22Rv1 (cell line): ENCODE measurements around the gene KIF5B.
"Not testable (repeated sequence)": the region's sequence is repeated elsewhere in the genome, so short reads cannot be mapped to it uniquely, and the experiment has no call there.

ENCODE experiments used
- ZFX ChIP-seq: fragments of 450-650 bp; IDR thresholded peaks from 2 replicates; pipeline ENCODE4 v1.6.1; 2017; ENCODE audit warnings: antibody characterized with exemption, borderline replicate concordance
- TF ChIP-seq, protein P1 (sequence below): fragments of 450-650 bp; IDR thresholded peaks from 2 replicates; pipeline ENCODE4 v1.5.1; 2017; ENCODE audit warnings: mild to moderate bottlenecking

DNA sequence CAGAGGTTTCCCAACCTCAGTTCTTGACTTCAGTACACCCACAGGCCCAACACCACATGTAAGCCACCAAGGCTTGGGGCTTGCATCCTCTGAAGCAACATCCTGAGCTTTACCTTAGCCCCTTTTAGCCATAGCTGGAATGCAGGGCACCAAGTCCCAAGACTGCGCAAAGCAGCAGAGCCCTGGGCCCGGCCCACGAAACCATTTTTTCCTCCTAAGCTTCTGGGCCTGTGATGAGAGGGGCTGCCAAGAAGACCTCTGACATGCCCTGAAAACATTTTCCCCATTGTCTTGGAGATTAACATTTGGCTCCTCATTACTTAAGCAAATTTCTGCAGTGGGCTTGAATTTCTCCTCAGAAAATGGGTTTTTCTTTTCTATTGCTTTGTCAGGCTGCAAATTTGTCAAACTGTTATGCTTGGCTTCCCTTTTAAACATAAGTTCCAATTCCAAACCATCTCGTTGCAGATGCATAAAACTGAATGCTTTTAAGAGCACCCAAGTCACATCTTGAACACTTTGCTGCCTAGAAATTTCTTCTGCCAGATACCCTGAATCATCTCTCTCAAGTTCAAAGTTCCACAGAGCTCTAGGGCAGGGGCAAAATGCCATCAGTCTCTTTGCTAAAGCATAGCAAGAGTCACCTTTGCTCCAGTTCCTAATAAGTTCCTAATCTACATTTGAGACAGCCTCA is 42.5 kb upstream of the KIF5B start:
- TF ChIP-seq, protein P1, sequence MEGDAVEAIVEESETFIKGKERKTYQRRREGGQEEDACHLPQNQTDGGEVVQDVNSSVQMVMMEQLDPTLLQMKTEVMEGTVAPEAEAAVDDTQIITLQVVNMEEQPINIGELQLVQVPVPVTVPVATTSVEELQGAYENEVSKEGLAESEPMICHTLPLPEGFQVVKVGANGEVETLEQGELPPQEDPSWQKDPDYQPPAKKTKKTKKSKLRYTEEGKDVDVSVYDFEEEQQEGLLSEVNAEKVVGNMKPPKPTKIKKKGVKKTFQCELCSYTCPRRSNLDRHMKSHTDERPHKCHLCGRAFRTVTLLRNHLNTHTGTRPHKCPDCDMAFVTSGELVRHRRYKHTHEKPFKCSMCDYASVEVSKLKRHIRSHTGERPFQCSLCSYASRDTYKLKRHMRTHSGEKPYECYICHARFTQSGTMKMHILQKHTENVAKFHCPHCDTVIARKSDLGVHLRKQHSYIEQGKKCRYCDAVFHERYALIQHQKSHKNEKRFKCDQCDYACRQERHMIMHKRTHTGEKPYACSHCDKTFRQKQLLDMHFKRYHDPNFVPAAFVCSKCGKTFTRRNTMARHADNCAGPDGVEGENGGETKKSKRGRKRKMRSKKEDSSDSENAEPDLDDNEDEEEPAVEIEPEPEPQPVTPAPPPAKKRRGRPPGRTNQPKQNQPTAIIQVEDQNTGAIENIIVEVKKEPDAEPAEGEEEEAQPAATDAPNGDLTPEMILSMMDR = not testable (repeated sequence)
- TF ChIP-seq ZFX = not testable (repeated sequence)
